ENCODE data around the gene VAT1L. TPM values are rescaled to one million over a fixed set of nuclear protein-coding genes. Genes with fewer than 3 reads are reported as not detected.

VAT1L gene
- total RNA-seq, 1 experiment from 2014 or later = not detected

DNA sequence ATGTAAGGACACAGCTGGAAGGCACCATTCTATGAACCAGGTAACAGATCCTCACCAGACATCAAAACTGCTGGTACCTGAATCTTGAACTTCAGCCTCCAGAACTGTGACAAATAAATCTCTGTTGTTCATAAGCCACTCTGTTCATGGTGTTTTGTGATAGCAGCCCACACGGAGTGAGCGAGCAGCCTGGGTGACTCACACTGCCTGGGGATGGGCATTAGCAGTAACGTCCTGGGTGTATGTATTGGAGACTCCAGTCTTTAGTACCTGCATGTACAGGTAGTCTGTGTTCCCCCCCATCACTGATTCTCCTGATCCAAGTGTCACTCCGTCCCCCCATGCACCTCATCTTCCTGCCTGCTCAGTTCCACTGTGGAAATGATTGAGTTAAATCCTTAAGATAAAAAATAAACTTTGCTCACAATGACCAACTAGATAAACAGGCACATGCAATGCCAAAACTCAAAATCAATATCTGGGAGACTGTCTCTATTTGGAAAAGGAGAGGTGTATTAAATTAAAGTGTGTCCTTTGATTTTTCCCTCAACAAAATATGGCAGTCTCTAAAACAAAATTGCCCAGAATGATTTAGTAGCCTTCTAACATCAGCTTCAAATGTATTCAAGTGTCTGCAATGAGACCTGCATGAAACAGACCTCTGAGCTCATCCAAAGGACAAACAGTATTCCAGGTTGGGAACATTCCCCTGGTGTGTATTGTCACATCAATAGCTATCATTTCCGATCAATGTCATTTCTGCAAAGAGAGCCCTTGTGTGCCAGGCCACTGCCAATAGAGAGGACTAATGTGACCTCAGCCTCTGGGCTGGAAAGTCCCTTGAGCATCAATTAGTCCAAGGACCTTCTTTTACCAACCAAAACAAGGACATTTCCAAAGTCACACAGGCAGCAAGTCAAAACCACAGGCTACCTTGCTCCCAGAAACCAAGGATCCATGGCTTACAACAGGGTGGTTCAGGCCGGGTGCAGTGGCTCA lies 12.2 kb upstream of the VAT1L start:
- no peak for DNase-seq (ENCODE audit: low read depth)
- in situ Hi-C loops (cut with HindIII; ENCODE audit: low pct_unique_long_range_greater_than_20kb, low sequenced_read_pairs) = no loop called here

DNA sequence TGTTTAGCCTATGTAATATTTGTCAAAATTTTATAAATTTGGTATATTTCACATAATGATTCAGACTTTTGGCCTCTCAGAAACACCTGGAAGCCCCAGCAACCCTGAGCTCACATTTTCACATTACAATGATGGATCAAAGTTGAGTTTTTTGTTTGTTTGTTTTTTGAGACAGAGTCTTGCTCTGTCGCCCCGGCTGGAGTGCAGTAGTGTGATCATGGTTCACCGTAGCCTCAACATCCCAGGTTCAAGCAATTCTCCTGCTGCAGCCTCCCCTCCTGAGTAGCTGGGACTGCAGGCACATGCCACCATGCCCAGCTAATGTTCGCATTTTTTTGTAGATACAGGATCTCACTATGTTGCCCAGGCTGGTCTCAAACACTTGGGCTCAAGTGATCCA lies 10.6 kb upstream of the VAT1L start:
- in situ Hi-C loops (cut with HindIII; ENCODE audit: low pct_unique_long_range_greater_than_20kb, low sequenced_read_pairs) = no loop called here

DNA sequence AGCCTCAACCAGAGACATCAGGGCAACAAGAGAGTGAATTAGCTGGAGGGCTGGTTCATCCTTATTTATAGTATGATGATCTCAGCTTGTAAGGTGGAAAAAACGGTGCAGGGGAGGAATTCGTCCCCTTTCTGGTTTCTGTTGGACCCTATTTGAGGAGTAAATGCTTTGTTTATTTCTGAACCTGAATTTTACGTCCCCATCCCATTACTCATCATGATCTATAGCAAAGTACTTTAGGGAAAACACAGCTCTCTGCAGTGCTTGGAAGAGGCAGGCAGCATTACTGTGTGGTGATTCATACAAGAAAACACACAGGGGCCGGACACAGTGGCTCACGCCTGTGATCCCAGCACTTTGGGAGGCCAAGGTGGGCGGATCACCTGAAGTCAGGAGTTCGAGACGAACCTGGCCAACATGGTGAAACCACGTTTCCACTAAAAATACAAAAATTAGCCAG lies 8.0 kb upstream of the VAT1L start:
- DNase-seq (ENCODE audit: low read depth) = peak; percentile 63
- in situ Hi-C loops (cut with HindIII; ENCODE audit: low pct_unique_long_range_greater_than_20kb, low sequenced_read_pairs) = no loop called here

More for the DNA sequence above, 10.6 kb upstream of the VAT1L start:
- no peak for DNase-seq (ENCODE audit: low read depth)

DNA sequence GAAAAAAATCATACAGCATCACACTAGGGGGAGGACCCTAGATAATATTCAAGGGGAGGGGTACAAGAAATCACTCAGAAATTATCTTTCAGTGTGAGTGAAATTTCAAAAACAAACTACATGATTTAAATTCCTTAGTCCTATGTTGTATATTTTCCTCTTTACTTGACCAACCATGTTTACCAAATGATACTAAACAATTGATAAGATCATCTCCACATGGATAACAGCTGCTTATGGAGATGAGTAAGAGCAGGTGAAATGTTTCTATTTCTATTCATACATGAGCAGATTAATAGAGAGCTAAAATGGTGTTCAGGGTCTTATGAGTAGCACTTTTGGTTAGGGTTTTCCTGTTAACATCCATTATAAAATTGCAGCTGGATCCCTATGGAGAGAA lies 7.3 kb upstream of the VAT1L start:
- DNase-seq (ENCODE audit: low read depth) = no peak
- in situ Hi-C loops (cut with HindIII; ENCODE audit: low pct_unique_long_range_greater_than_20kb, low sequenced_read_pairs) = no loop called here

DNA sequence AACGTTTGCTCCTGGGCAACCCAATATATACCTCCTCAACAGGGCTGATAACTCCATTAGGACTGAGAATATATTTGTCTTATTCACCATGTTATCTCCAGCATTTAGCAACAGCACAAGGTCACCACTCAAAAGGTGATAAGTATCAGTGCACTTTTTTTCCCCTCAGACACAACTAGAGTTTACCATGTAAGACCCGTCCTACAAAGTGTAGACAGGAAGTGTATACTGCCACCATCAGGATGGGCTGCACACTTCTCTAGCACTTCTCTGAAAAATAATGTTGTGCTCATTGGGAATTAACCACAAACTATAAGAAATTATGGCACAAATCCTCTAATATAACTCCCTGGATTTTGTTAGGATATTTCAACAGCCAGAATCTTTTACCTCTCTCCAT lies 5.7 kb upstream of the VAT1L start:
- DNase-seq (ENCODE audit: low read depth) = no peak
- in situ Hi-C loops (cut with HindIII; ENCODE audit: low pct_unique_long_range_greater_than_20kb, low sequenced_read_pairs) = no loop called here

DNA sequence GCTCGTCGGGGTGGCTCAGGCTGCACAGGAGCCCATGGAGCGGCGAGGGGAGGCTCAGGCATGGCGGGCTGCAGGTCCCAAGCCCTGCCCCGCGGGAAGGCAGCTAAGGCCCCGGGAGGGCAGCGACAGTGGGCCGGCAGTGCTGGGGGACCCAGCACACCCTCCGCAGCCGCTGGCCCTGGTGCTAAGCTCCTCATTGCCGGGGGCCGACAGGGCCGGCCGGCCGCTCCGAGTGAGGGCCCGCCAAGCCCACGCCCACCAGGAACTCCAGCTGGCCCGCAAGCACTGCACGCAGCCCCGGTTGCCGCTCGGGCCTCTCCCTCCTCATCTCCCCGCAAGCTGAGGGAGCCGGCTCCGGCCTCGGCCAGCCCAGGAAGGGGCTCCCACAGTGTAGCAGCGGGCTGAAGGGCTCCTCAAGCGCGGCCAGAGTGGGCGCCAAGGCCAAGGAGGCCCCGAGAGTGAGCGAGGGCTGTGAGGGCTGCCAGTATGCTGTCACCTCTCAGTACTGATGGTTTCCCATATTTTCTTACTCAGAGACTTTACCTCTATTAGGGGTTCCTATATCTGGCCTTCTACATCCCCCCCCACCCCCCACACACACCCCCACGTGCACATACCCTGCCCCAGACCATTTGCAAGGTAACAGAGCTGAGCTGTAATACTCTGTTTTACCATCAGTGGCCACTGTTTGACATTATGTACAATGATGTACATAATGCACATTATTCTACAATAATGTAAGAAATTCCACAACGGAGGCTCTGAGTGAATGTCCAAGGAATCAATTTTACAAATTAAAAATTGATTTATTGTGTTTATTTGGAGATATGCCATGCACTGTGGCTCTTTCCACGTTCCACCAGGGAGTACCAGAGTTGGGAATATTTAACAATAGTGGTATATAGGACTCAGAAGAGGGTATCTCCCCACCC lies 3.7 kb upstream of the VAT1L start:
- in situ Hi-C loops (cut with HindIII; ENCODE audit: low pct_unique_long_range_greater_than_20kb, low sequenced_read_pairs) = no loop called here
- DNase-seq (ENCODE audit: low read depth) = no peak

DNA sequence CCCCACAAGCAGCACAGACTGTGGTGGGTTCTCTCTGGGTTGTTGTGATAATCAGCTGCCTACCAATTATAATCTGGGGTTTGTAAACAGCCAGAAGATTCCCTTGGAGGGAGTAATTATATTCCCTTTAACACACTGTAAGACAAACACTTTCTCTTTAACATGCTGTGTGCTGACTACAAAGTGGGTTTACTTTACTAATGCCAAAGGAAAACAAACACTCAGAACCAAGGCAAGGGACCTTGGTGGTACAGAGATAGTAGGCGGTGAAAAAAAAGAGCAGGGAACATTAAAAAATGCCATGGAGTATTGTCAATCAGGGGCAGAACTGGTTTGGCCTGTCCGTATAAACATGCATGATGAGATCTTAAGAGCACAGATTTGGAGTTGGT lies 3.0 kb upstream of the VAT1L start:
- in situ Hi-C loops (cut with HindIII; ENCODE audit: low pct_unique_long_range_greater_than_20kb, low sequenced_read_pairs) = no loop called here
- no peak for DNase-seq (ENCODE audit: low read depth)

DNA sequence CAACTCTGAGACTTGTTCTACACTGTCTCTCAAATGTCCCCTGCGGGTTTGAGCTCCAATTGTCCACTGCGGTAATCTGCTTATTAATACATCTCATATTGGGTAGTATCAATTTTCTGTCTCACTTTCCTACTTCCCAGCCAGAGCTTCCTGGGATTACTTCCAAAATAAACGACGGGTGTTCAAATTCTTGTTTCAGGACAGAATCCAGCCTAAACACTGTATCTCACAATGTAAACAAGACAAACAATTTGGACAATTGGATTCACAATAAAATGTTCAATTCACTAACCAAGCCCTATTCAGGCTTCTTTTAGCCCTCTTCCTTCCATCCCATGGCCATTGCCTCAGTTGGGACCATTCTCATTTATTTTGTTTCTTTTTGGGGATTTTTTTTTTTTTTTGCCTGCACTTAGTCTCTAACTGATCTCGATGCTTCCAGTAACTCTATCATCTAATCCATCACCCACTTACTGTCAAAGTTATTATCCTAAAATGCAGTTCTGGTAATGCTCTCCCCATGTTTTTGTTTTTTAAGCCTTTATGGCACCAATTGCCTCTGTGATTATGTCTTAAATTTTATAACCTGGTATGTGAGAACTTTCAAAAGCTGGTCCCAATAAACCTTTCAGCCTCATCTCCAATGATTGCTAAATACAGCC lies 2.0 kb upstream of the VAT1L start:
- in situ Hi-C loops (cut with HindIII; ENCODE audit: low pct_unique_long_range_greater_than_20kb, low sequenced_read_pairs) = no loop called here
- DNase-seq (ENCODE audit: low read depth) = no peak

DNA sequence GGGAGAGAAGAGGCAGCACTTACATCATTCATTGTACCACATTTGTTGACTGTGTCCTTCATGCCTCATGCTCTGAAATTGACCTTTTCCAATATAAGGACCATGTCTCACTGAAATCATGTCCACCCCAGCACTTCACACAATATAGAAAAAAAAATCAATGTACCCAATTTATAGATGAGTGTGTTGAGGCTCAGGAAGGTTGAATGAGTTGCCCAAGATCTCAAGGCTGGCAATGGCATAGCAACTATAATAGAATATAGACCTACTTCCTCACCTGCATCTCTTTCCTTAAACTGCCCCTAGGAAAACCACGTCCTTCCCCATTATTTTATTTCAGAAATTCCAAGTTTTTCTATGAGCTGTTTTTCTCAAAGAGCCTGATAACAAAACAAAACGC lies 912 bp upstream of the VAT1L start:
- DNase-seq (ENCODE audit: low read depth) = no peak
- in situ Hi-C loops (cut with HindIII; ENCODE audit: low pct_unique_long_range_greater_than_20kb, low sequenced_read_pairs) = no loop called here

DNA sequence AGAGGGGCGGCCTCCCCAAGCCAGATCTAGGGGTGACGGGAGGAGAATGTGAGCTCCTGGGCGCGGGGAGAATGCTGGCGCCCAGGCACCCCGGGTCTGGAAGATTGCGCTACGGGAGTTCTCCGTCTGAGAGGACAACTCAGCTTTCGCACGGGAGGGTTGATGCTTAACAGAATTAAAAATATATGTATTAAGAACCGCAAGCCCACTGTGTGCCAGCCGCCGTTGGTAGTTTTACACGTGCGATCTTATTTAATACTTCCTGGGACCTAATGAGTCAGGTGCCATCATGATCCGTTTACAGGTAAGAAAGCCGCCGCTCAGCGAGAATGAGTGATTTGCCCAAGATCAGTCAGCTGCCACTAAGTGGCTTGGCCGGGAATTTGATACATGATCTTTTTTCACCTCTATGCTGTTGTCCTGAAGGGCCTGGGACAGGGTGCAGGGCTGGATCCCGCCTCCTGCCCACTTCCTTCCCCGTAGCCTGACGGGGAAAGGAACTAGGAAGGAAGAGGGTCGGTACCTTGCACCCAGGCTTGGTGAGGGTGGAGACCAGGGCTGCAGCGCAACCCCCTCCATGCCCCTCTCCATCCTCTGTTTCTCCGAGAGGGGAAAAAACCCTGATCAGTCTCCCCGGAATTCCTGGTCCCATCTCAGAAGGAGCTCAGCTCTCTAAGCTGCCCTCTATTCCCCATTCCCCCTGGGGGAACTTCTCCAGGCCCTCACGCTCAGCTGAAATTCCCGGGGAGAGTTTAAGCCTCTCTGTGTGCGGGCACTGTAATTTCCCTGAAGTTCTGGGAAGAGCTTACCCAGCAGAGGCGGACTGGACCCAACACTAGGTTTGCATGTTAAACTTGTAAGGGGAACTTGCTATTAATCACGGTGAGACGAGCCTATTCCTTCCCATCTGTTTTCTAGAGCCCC lies 983 bp downstream of the VAT1L start:
- DNase-seq (ENCODE audit: low read depth) = no peak
- in situ Hi-C loops (cut with HindIII; ENCODE audit: low pct_unique_long_range_greater_than_20kb, low sequenced_read_pairs) = no loop called here

DNA sequence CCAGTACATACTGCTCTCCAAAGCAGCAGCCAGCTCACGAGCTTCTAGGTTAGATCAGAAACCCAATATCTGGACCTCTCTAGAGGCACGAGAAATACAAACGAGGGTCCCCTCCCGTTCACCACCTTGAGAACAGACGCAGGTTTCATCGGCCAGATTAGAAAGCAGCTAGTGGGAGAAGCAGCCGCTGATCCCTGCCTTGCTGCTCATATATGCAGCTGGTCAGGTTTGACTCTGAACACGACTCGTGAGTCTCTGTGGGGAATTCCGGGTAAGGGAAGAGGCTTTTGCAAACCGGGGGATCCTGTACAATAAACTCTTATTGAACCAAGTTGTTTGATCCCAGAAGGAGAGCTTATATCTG lies 1.6 kb downstream of the VAT1L start:
- no peak for DNase-seq (ENCODE audit: low read depth)
- in situ Hi-C loops (cut with HindIII; ENCODE audit: low pct_unique_long_range_greater_than_20kb, low sequenced_read_pairs) = no loop called here

DNA sequence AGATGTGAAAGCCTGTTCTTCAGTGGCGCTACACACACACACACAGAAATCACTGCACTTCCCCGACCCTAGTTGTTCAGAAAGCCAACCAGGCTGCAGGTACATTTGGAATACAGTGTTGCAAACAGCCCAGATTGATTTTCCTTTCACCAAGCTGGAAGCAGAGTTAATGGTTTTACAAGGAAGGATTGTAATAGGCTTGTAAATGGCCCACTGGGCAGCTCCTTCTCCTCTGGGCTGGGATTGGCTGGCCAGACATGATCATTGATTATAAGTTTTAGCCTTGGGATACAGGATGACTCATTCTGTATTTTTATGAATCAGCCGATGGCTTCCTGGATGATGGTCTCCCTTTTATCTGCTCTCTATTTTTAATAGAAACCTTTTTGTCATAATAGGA lies 2.5 kb downstream of the VAT1L start:
- in situ Hi-C loops (cut with HindIII; ENCODE audit: low pct_unique_long_range_greater_than_20kb, low sequenced_read_pairs) = no loop called here
- no peak for DNase-seq (ENCODE audit: low read depth)

DNA sequence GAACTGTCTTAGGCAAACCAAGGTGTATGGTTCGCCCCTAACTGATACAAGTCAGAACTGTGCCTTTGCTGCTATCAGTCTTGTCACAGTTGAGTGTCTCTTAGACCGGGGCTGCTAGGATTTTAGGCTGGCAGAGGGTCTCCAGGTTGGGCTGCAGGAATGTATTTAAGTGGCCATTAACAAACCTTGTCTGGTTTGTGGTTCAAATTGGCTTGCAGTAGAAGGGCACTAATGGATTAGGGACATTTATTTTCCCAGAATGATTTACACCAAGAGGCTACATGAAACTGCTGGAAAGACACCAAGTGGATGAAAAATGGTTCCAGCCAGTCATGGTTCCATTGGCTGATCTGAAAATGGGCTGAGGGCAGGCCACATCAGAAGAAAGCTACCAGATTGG lies 5.1 kb downstream of the VAT1L start:
- no peak for DNase-seq (ENCODE audit: low read depth)
- in situ Hi-C loops (cut with HindIII; ENCODE audit: low pct_unique_long_range_greater_than_20kb, low sequenced_read_pairs) = no loop called here

DNA sequence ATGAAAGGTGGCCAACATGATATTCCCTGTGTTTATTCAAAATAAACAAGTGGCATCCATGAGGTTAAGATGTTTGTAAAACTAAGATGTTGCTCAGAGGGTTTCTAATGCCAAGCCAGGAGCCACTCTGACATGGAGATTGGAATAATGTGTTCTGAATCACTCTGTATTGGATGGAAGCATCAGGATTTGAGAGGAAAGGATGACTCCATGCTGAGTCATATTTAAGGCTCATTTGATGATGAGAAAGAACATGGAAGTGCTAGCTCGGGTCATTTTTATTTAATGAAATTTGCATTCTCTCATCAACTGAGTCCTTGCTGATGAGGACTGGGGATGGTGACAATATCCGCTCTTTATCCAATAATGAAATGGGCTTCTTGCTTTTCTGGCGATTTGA lies 6.2 kb downstream of the VAT1L start:
- in situ Hi-C loops (cut with HindIII; ENCODE audit: low pct_unique_long_range_greater_than_20kb, low sequenced_read_pairs) = no loop called here
- DNase-seq (ENCODE audit: low read depth) = no peak

DNA sequence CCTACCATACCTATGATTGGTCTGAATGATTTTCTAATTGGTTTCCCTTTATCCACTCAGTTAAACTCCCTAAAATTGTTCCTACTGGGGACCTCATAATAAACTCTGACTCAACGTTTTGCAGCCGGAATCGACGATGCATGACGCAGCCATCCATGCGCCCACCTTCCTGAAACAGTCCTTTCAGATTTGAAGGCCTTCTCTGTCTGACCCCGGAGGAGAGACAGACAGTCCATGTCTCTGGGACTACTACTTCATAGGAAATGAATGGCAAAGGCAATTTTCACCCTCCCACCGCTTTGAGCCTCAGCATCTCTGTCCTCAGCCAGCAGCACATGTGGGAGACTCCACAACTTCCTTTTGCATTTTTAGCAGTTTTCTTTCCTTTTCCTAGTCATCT lies 13.5 kb downstream of the VAT1L start:
- DNase-seq (ENCODE audit: low read depth) = no peak
- in situ Hi-C loops (cut with HindIII; ENCODE audit: low pct_unique_long_range_greater_than_20kb, low sequenced_read_pairs) = no loop called here

DNA sequence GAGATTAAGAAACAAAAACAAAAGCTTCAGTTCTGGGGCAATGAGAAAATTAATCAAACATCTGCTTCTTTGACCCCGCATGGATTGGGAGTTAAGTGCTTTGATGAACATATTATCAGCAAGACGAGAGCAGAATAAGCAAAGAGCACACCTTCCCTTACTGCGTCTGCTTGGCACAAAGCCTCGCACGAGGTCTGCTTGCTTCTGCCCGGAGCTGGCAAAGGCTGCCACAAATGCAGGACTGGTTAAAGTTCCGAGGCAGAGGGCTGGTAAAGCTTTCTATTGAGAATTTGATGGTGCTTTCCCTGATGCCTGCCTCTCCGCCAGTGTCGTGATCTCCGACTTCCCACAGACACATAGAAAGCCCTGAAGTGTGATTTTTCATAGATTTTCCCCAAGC lies 17.0 kb downstream of the VAT1L start:
- in situ Hi-C loops (cut with HindIII; ENCODE audit: low pct_unique_long_range_greater_than_20kb, low sequenced_read_pairs) = no loop called here

DNA sequence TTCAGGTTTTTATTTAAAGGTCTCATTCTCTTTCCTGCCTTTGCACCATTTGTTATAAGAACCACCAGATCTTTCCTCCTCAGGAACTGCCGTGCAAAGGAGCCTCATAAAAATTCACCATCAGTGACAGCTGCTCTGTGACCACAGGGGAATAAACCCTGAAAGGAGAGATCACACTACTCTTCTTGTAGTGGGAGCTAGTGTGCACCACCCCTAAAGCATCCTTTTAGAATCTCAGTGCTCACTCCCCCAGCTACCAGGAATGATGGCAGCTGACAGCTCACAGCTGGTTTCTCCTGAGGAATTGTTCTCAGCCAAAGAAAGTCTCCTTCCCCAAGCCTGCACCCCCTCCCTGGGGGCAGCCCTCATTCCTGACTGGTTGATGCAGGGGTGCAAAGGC lies 18.7 kb downstream of the VAT1L start:
- no peak for DNase-seq (ENCODE audit: low read depth)
- in situ Hi-C loops (cut with HindIII; ENCODE audit: low pct_unique_long_range_greater_than_20kb, low sequenced_read_pairs) = no loop called here

More for the DNA sequence above, 17.0 kb downstream of the VAT1L start:
- no peak for DNase-seq (ENCODE audit: low read depth)

All from Caki2 (cell line).